HEK293 (cell line): ENCODE data around the gene FYTTD1.

ENCODE experiments used
- CTCF ChIA-PET: fragments of 350-600 bp; formaldehyde crosslinking; extraction: SDS; loops from one replicate; lab custom pipeline; 2021; ENCODE audit warnings: antibody characterized with exemption; lab: Yijun Ruan, JAX
- POLR2A ChIA-PET: fragments of 300-600 bp; formaldehyde crosslinking; extraction: SDS; loops from one replicate; lab custom pipeline; 2020; ENCODE audit warnings: antibody characterized with exemption, inconsistent platforms; lab: Yijun Ruan, JAX
- H3K27ac ChIP-seq: fragments of 200-500 bp; sonication (Bioruptor generic); 2 replicates; pipeline ENCODE4 v1.5.1; 2014; ENCODE audit warnings: low read depth, low read length, control low read depth, inconsistent platforms; ENCODE audit errors: extremely low read depth
- H3K36me3 ChIP-seq, 2 experiments: fragments of 200-500 bp in 1 of 2; sonication (Bioruptor generic) in 1 of 2; 1 replicate in 1 of 2; 2 replicates in 1 of 2; pipeline ENCODE4 v1.5.1; 2014 to 2017; ENCODE audit warnings: inconsistent platforms in 2 of 2, low read length in 2 of 2; ENCODE audit not compliant: control insufficient read depth in 2 of 2, insufficient read depth in 1 of 2
- H3K4me1 ChIP-seq: fragments of 200-500 bp; sonication (Bioruptor generic); 2 replicates; pipeline ENCODE4 v1.5.1; 2014; ENCODE audit warnings: mild to moderate bottlenecking, low read length, inconsistent platforms; ENCODE audit not compliant: control insufficient read depth, insufficient read depth
- H3K4me3 ChIP-seq: 2 replicates; pipeline ENCODE4 v1.5.1; 2011; ENCODE audit warnings: low read depth, mild to moderate bottlenecking, control low read depth, low read length, moderate library complexity
- H3K9me3 ChIP-seq: fragments of 200-500 bp; sonication (Bioruptor generic); 2 replicates; pipeline ENCODE4 v1.5.1; 2014; ENCODE audit warnings: low read depth, low read length, inconsistent platforms; ENCODE audit not compliant: control insufficient read depth, insufficient read depth
- HOXA7 ChIP-seq: sonication (generic); formaldehyde crosslinking; IDR thresholded peaks from 2 replicates; pipeline ENCODE4 v1.8.1; 2022; ENCODE audit warnings: missing genetic modification reagents, borderline replicate concordance
- MEIS1 ChIP-seq: sonication (generic); formaldehyde crosslinking; IDR thresholded peaks from 2 replicates; pipeline ENCODE4 v1.8.1; 2022; ENCODE audit warnings: missing genetic modification reagents, mild to moderate bottlenecking, borderline replicate concordance
- MYNN ChIP-seq: fragments of 450-650 bp; formaldehyde crosslinking; IDR thresholded peaks from 2 replicates; pipeline ENCODE4 v1.5.1; 2016; ENCODE audit warnings: missing biosample characterization, missing genetic modification characterization, borderline replicate concordance
- PBX3 ChIP-seq: sonication (generic); formaldehyde crosslinking; IDR thresholded peaks from 2 replicates; pipeline ENCODE4 v1.8.1; 2022; ENCODE audit warnings: mild to moderate bottlenecking, moderate library complexity, missing genetic modification reagents
- PRDM6 ChIP-seq: fragments of 450-650 bp; formaldehyde crosslinking; IDR thresholded peaks from 2 replicates; pipeline ENCODE4 v1.5.1; 2017; ENCODE audit warnings: missing biosample characterization, missing genetic modification characterization
- SCRT2 ChIP-seq: fragments of 450-650 bp; formaldehyde crosslinking; IDR thresholded peaks from 2 replicates; pipeline ENCODE4 v1.5.1; 2016; ENCODE audit warnings: missing biosample characterization, missing genetic modification characterization
- YY2 ChIP-seq: fragments of 450-650 bp; formaldehyde crosslinking; IDR thresholded peaks from 2 replicates; pipeline ENCODE4 v1.5.1; 2016; ENCODE audit warnings: missing biosample characterization, missing genetic modification characterization
- ZBTB1 ChIP-seq: fragments of 450-650 bp; formaldehyde crosslinking; IDR thresholded peaks from 2 replicates; pipeline ENCODE4 v1.5.1; 2016; ENCODE audit warnings: missing biosample characterization, missing genetic modification characterization
- ZIC2 ChIP-seq: fragments of 450-650 bp; formaldehyde crosslinking; IDR thresholded peaks from 2 replicates; pipeline ENCODE4 v1.5.1; 2016; ENCODE audit warnings: missing biosample characterization, missing genetic modification characterization
- ZNF10 ChIP-seq: fragments of 450-650 bp; formaldehyde crosslinking; IDR thresholded peaks from 2 replicates; pipeline ENCODE4 v1.5.1; 2017; ENCODE audit warnings: missing biosample characterization, missing genetic modification characterization
- ZNF133 ChIP-seq: fragments of 450-650 bp; formaldehyde crosslinking; IDR thresholded peaks from 2 replicates; pipeline ENCODE4 v1.5.1; 2016; ENCODE audit warnings: missing biosample characterization, missing genetic modification characterization
- ZNF18 ChIP-seq: fragments of 450-650 bp; formaldehyde crosslinking; IDR thresholded peaks from 2 replicates; pipeline ENCODE4 v1.5.1; 2016; ENCODE audit warnings: missing biosample characterization, missing genetic modification characterization
- ZNF23 ChIP-seq: fragments of 450-650 bp; formaldehyde crosslinking; IDR thresholded peaks from 2 replicates; pipeline ENCODE4 v1.5.1; 2016; ENCODE audit warnings: missing biosample characterization, missing genetic modification characterization, borderline replicate concordance
- ZNF521 ChIP-seq: fragments of 450-650 bp; formaldehyde crosslinking; IDR thresholded peaks from 2 replicates; pipeline ENCODE4 v1.5.1; 2017; ENCODE audit warnings: missing biosample characterization, mild to moderate bottlenecking, missing genetic modification characterization
- ZNF530 ChIP-seq: fragments of 450-650 bp; formaldehyde crosslinking; IDR thresholded peaks from 2 replicates; pipeline ENCODE4 v1.5.1; 2016; ENCODE audit warnings: low read depth, missing biosample characterization, missing genetic modification characterization
- ZNF600 ChIP-seq: fragments of 450-650 bp; formaldehyde crosslinking; IDR thresholded peaks from 2 replicates; pipeline ENCODE4 v1.5.1; 2016; ENCODE audit warnings: missing biosample characterization, missing genetic modification characterization
- ZNF610 ChIP-seq: fragments of 450-650 bp; formaldehyde crosslinking; IDR thresholded peaks from 2 replicates; pipeline ENCODE4 v1.5.1; 2016; ENCODE audit warnings: missing biosample characterization, missing genetic modification characterization, borderline replicate concordance
- ZNF629 ChIP-seq: fragments of 450-650 bp; formaldehyde crosslinking; IDR thresholded peaks from 2 replicates; pipeline ENCODE4 v1.5.1; 2017; ENCODE audit warnings: missing biosample characterization, missing genetic modification characterization
- ZNF792 ChIP-seq: fragments of 450-650 bp; formaldehyde crosslinking; IDR thresholded peaks from 2 replicates; pipeline ENCODE4 v1.5.1; 2016; ENCODE audit warnings: missing biosample characterization, missing genetic modification characterization
- TF ChIP-seq, protein P1 (sequence below): fragments of 450-650 bp; formaldehyde crosslinking; IDR thresholded peaks from 2 replicates; pipeline ENCODE4 v1.5.1; 2016; ENCODE audit warnings: missing biosample characterization, missing genetic modification characterization
- TF ChIP-seq, protein P2 (sequence below): fragments of 450-650 bp; formaldehyde crosslinking; IDR thresholded peaks from 2 replicates; pipeline ENCODE4 v1.5.1; 2016; ENCODE audit warnings: missing biosample characterization, missing genetic modification characterization, borderline replicate concordance
- TF ChIP-seq, protein P3 (sequence below): fragments of 450-650 bp; formaldehyde crosslinking; IDR thresholded peaks from 2 replicates; pipeline ENCODE4 v1.5.1; 2016; ENCODE audit warnings: missing biosample characterization, missing genetic modification characterization

FYTTD1 gene

DNA sequence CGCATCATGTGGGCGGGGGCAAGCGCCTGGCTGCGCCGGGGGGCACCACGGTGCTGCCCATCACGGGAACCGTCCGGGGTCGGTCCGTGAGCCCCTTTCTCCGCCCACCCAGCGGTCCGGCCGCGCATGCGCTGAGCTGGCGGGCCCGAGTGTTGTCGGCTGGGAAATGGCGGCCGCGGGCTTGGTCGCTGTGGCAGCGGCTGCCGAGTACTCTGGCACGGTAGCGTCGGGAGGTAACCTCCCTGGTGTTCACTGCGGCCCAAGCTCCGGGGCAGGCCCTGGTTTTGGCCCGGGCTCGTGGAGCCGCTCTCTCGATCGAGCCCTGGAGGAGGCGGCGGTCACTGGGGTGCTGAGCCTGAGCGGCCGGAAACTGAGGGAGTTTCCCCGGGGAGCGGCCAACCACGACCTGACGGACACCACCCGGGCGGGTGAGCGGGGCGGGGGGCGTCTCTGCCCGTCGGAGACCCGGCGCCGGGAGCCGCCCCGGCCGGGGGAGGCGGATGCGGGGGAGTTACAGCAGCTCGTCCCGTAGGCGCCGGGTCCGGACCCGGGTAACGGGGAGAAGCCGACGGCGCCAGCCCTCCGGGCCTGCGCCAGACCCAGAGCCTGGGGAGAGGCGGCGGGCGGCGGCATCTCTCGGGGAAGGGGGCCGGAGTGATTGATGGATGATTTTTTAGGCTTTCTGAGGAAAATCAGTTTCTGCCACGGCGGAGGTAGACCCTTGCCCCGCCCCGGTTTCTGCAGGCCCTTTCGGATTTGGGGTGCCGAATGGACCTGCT, 41.6 kb downstream of the FYTTD1 start, which contains the start of gene LRCH3 (continued):
- TF ChIP-seq HOXA7 (no peak), ZNF610 (peak; percentile 81), YY2 (no peak; the same call in none of the 2 replicates), ZNF133 (no peak), ZNF23 (no peak)
- TF ChIP-seq, protein P1, sequence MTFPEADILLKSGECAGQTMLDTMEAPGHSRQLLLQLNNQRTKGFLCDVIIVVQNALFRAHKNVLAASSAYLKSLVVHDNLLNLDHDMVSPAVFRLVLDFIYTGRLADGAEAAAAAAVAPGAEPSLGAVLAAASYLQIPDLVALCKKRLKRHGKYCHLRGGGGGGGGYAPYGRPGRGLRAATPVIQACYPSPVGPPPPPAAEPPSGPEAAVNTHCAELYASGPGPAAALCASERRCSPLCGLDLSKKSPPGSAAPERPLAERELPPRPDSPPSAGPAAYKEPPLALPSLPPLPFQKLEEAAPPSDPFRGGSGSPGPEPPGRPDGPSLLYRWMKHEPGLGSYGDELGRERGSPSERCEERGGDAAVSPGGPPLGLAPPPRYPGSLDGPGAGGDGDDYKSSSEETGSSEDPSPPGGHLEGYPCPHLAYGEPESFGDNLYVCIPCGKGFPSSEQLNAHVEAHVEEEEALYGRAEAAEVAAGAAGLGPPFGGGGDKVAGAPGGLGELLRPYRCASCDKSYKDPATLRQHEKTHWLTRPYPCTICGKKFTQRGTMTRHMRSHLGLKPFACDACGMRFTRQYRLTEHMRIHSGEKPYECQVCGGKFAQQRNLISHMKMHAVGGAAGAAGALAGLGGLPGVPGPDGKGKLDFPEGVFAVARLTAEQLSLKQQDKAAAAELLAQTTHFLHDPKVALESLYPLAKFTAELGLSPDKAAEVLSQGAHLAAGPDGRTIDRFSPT: peak; percentile 97

- H3K9me3 ChIP-seq: no peaks in the 10 kb centered on the region
- peak overlapping the region; percentile 73; the same call in 1 of the 2 replicates for H3K27ac ChIP-seq
- ChIA-PET CTCF (interaction anchor here (0.7 kb wide), 1 partner anchor 14 kb away, joined by 3 read pairs; no protein-coding TSS in a partner anchor), POLR2A (interaction anchor here (0.5 to 1.1 kb wide), 2 partner anchors 38 to 79 kb away, joined by 3 read pairs; no protein-coding TSS in a partner anchor)
- H3K4me3 ChIP-seq: peak overlapping the region; percentile 99
- no peaks in the 10 kb centered on the region; a peak in 1 of 3 replicates for H3K36me3 ChIP-seq
- no peaks in the 10 kb centered on the region; the same call in 1 of the 2 replicates for H3K4me1 ChIP-seq
- TF ChIP-seq ZNF530 (tag by site-specific recombination) (no peak), PBX3 (CRISPR knock-in tag) (no peak), ZNF629 (tag by site-specific recombination) (0 out of 2 replicates have a peak, but pooled peaks have one; percentile 23)
Observed at GRCh38 chr3:197791892-197792647, 42.4 kb downstream of the FYTTD1 start.

DNA sequence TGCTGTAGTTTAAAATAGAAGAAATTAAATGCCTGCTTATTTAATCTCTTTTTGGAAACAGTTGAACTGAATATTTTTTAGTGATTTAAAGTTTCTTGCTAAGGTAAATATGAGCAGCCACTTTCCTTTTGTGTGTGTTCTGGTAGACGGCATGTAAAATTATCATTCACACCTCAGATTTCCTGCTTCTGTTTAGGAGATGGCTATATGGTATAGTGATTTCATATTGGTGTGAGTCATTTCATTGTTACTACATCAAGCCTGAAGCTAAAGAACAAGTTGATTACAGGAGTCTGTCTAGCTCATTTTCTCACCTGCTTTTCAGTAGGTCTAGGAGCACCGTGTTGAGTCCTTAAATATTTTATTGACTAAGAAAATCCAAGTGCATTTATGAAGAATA, 43.6 kb downstream of the FYTTD1 start:
- no peaks in the 10 kb centered on the region for H3K9me3 ChIP-seq
- no peaks in the 10 kb centered on the region for H3K36me3 ChIP-seq
- H3K4me1 ChIP-seq: no peaks in the 10 kb centered on the region; the same call in 1 of the 2 replicates
- POLR2A ChIA-PET: no interaction called here
- CTCF ChIA-PET: no interaction called here
- H3K4me3 ChIP-seq: no peak overlapping the region
- H3K27ac ChIP-seq: no peak overlapping the region
- TF ChIP-seq ZNF18 (tag by site-specific recombination) (peak; percentile 76), PRDM6 (peak; percentile 83), ZNF521 (tag by site-specific recombination) (no peak), ZNF133 (no peak), MEIS1 (CRISPR knock-in tag) (no peak), ZNF792 (tag by site-specific recombination) (no peak), ZNF629 (tag by site-specific recombination) (0 out of 2 replicates have a peak, but pooled peaks have one; percentile 45), ZNF600 (tag by site-specific recombination) (peak; percentile 62; the same call in 1 of the 2 replicates), SCRT2 (no peak), MYNN (no peak), ZBTB1 (tag by site-specific recombination) (no peak), ZNF10 (peak; percentile 38; the same call in 1 of the 2 replicates), ZIC2 (no peak)
- TF ChIP-seq, protein P2, sequence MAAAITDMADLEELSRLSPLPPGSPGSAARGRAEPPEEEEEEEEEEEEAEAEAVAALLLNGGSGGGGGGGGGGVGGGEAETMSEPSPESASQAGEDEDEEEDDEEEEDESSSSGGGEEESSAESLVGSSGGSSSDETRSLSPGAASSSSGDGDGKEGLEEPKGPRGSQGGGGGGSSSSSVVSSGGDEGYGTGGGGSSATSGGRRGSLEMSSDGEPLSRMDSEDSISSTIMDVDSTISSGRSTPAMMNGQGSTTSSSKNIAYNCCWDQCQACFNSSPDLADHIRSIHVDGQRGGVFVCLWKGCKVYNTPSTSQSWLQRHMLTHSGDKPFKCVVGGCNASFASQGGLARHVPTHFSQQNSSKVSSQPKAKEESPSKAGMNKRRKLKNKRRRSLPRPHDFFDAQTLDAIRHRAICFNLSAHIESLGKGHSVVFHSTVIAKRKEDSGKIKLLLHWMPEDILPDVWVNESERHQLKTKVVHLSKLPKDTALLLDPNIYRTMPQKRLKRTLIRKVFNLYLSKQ (tag by site-specific recombination): no peak
- TF ChIP-seq, protein P3, sequence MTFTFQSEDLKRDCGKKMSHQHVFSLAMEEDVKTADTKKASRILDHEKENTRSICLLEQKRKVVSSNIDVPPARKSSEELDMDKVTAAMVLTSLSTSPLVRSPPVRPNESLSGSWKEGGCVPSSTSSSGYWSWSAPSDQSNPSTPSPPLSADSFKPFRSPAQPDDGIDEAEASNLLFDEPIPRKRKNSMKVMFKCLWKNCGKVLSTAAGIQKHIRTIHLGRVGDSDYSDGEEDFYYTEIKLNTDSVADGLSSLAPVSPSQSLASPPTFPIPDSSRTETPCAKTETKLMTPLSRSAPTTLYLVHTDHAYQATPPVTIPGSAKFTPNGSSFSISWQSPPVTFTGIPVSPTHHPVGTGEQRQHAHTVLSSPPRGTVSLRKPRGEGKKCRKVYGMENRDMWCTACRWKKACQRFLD (tag by site-specific recombination): no peak
